ENCODE data around the gene SHD.
"Not testable (repeated sequence)": the region's sequence is repeated elsewhere in the genome, so short reads cannot be mapped to it uniquely, and the experiment has no call there.

The SHD gene

DNA sequence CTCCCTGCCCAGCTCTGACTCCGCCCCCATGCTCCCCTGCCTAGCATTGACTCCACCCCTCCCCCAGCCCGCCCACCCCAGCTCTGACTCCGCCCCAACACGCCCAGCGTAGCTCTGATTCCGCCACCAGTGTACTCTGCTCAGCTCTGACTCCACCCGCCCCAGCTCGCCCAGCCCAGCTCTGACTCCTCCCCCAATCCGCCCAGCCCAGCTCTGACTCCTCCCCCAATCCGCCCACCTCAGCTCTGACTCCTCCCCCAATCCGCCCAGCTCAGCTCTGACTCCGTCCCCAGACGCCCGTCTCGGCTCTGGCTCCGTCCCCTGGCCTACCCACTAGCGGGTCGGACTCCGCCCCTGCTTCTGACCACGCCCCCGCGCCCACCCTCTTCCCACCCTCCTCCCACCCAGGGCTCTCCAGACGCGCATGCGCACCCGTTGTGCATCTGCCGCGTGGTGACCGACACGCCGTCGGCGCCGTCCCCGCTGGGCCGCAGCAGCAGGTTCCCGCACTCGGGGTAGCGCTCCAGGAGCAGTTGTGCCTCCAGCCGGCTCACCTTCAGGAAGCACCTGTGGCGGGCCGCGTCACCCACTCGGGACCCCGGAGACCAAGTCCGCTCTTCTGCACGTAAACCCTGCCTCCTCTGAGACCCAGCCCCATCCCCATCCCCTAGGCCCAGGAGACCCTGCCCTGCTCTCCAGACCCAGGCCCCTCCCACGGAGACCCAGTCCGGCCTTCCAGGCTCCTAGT lies 49.4 kb downstream of the SHD start:
- peak; percentile 86 for ATAC-seq

DNA sequence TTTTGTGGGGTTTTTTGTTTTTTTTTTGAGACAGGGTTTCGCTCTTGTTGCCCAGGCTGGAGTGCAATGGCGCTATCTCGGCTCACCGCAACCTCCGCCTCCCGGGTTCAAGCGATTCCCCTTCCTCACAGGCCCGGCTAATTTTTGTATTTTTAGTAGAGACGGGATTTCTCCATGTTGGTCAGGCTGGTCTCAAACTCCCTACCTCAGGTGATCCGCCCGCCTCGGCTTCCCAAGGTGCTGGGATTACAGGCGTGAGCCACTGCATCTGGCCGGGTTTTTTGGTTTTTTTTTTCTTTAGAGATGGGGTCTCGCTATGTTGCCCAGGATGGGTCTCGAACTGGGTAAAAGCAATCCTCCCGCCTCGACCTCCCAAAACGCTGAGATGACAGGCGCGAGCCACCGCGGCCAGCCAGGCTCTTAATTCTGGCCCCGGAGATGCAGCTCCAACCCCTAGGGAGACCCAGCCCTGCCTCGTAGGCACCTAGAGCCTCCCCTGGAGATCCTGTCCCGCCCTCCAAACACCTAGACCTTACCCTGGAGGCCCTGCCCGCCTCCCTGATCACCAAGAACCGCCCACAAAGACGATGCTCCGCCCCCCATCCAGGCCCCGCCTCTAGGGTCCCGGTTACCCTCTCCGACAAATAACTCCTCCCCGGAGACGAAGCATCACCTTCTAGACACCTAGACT lies 50.1 kb downstream of the SHD start:
- not testable (repeated sequence) for ATAC-seq

More for the DNA sequence above, 49.4 kb downstream of the SHD start:
- no peak for TF ChIP-seq ESRRG (CRISPR knock-in tag; IDR thresholded peaks at IDR 0.05)
- TF ChIP-seq, protein P1, sequence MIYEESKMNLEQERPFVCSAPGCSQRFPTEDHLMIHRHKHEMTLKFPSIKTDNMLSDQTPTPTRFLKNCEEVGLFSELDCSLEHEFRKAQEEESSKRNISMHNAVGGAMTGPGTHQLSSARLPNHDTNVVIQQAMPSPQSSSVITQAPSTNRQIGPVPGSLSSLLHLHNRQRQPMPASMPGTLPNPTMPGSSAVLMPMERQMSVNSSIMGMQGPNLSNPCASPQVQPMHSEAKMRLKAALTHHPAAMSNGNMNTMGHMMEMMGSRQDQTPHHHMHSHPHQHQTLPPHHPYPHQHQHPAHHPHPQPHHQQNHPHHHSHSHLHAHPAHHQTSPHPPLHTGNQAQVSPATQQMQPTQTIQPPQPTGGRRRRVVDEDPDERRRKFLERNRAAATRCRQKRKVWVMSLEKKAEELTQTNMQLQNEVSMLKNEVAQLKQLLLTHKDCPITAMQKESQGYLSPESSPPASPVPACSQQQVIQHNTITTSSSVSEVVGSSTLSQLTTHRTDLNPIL (CRISPR knock-in tag; IDR thresholded peaks at IDR 0.05; ENCODE audit: low read depth), result no peak
- TF ChIP-seq PPARA (CRISPR knock-in tag; IDR thresholded peaks at IDR 0.05; ENCODE audit: borderline replicate concordance), result no peak
- TF ChIP-seq ZC3H10 (CRISPR knock-in tag; IDR thresholded peaks at IDR 0.05), result no peak
- TF ChIP-seq SNAI2 (CRISPR knock-in tag; IDR thresholded peaks at IDR 0.05), result no peak
- TF ChIP-seq, protein P2, sequence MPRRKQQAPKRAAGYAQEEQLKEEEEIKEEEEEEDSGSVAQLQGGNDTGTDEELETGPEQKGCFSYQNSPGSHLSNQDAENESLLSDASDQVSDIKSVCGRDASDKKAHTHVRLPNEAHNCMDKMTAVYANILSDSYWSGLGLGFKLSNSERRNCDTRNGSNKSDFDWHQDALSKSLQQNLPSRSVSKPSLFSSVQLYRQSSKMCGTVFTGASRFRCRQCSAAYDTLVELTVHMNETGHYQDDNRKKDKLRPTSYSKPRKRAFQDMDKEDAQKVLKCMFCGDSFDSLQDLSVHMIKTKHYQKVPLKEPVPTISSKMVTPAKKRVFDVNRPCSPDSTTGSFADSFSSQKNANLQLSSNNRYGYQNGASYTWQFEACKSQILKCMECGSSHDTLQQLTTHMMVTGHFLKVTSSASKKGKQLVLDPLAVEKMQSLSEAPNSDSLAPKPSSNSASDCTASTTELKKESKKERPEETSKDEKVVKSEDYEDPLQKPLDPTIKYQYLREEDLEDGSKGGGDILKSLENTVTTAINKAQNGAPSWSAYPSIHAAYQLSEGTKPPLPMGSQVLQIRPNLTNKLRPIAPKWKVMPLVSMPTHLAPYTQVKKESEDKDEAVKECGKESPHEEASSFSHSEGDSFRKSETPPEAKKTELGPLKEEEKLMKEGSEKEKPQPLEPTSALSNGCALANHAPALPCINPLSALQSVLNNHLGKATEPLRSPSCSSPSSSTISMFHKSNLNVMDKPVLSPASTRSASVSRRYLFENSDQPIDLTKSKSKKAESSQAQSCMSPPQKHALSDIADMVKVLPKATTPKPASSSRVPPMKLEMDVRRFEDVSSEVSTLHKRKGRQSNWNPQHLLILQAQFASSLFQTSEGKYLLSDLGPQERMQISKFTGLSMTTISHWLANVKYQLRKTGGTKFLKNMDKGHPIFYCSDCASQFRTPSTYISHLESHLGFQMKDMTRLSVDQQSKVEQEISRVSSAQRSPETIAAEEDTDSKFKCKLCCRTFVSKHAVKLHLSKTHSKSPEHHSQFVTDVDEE (CRISPR knock-in tag; IDR thresholded peaks at IDR 0.05), result no peak
- no peak for TF ChIP-seq ZNF8 (CRISPR knock-in tag; IDR thresholded peaks at IDR 0.05)
- no peak for TF ChIP-seq TOX (CRISPR knock-in tag; IDR thresholded peaks at IDR 0.05; ENCODE audit: borderline replicate concordance)
- TF ChIP-seq ISL1 (CRISPR knock-in tag; IDR thresholded peaks at IDR 0.05), result no peak
- no peak for TF ChIP-seq ZFP3 (CRISPR knock-in tag; IDR thresholded peaks at IDR 0.05)
- no peak for TF ChIP-seq ZNF70 (CRISPR knock-in tag; IDR thresholded peaks at IDR 0.05)
- TF ChIP-seq, protein P3, sequence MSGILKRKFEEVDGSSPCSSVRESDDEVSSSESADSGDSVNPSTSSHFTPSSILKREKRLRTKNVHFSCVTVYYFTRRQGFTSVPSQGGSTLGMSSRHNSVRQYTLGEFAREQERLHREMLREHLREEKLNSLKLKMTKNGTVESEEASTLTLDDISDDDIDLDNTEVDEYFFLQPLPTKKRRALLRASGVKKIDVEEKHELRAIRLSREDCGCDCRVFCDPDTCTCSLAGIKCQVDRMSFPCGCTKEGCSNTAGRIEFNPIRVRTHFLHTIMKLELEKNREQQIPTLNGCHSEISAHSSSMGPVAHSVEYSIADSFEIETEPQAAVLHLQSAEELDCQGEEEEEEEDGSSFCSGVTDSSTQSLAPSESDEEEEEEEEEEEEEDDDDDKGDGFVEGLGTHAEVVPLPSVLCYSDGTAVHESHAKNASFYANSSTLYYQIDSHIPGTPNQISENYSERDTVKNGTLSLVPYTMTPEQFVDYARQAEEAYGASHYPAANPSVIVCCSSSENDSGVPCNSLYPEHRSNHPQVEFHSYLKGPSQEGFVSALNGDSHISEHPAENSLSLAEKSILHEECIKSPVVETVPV (CRISPR knock-in tag; IDR thresholded peaks at IDR 0.05), result no peak
- TF ChIP-seq GLIS3 (CRISPR knock-in tag; IDR thresholded peaks at IDR 0.05), result no peak
- no peak for TF ChIP-seq RARB (CRISPR knock-in tag; IDR thresholded peaks at IDR 0.05)
- no peak for TF ChIP-seq OSR1 (CRISPR knock-in tag; IDR thresholded peaks at IDR 0.05)
- TF ChIP-seq, protein P4, sequence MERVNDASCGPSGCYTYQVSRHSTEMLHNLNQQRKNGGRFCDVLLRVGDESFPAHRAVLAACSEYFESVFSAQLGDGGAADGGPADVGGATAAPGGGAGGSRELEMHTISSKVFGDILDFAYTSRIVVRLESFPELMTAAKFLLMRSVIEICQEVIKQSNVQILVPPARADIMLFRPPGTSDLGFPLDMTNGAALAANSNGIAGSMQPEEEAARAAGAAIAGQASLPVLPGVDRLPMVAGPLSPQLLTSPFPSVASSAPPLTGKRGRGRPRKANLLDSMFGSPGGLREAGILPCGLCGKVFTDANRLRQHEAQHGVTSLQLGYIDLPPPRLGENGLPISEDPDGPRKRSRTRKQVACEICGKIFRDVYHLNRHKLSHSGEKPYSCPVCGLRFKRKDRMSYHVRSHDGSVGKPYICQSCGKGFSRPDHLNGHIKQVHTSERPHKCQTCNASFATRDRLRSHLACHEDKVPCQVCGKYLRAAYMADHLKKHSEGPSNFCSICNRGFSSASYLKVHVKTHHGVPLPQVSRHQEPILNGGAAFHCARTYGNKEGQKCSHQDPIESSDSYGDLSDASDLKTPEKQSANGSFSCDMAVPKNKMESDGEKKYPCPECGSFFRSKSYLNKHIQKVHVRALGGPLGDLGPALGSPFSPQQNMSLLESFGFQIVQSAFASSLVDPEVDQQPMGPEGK (CRISPR knock-in tag; IDR thresholded peaks at IDR 0.05; ENCODE audit: borderline replicate concordance), result no peak
- TF ChIP-seq TCF4 (CRISPR knock-in tag; IDR thresholded peaks at IDR 0.05; ENCODE audit: borderline replicate concordance), result no peak
- TF ChIP-seq CSDC2 (CRISPR knock-in tag; IDR thresholded peaks at IDR 0.05), result no peak
- TF ChIP-seq ZNF565 (CRISPR knock-in tag; conservative IDR thresholded peaks at IDR 0.05; ENCODE audit: low read depth), result no peak

DNA sequence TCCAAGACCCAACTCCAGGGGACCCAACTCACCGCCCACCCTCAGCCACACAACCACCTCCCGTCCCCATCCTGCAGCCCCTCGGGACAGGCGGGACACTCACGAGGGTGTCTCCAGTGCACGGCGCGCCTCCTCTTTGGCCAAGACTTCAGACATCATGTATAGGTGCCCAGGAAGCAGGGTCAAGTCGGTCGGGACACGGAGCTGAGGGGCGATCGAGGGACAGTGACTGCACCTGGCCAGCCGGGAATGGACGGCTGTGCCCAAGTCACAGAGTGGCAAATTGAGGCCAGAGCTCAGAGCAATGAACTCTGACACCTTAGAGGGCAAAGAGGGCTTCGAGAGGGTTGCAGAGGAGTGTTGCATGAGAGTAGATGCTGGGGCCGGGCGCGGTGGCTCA lies 50.8 kb downstream of the SHD start:
- ATAC-seq, result no peak
- TF ChIP-seq PPARA (CRISPR knock-in tag; IDR thresholded peaks at IDR 0.05; ENCODE audit: borderline replicate concordance), result no peak
- TF ChIP-seq, protein P2 (CRISPR knock-in tag; IDR thresholded peaks at IDR 0.05), result no peak
- TF ChIP-seq BACH2 (CRISPR knock-in tag; IDR thresholded peaks at IDR 0.05; ENCODE audit: borderline replicate concordance), result no peak
- TF ChIP-seq ZFP30 (CRISPR knock-in tag; IDR thresholded peaks at IDR 0.05), result no peak
- TF ChIP-seq, protein P4 (CRISPR knock-in tag; IDR thresholded peaks at IDR 0.05; ENCODE audit: borderline replicate concordance), result no peak
- TF ChIP-seq, protein P1 (CRISPR knock-in tag; IDR thresholded peaks at IDR 0.05; ENCODE audit: low read depth), result no peak
- no peak for TF ChIP-seq ARNTL (CRISPR knock-in tag; IDR thresholded peaks at IDR 0.05; ENCODE audit: borderline replicate concordance, low read depth)
- no peak for TF ChIP-seq ZNF8 (CRISPR knock-in tag; IDR thresholded peaks at IDR 0.05)
- TF ChIP-seq ZC3H10 (CRISPR knock-in tag; IDR thresholded peaks at IDR 0.05), result no peak
- TF ChIP-seq ESRRG (CRISPR knock-in tag; IDR thresholded peaks at IDR 0.05), result no peak
